Stimulated activated CD4-positive, alpha-beta T cell treated with anti-CD3 and anti-CD28 coated beads, Interleukin-1b, Interleukin-23, amount 100 ng/mL, for 24 hours (primary cell): Measurements from ENCODE around the gene BSND.

Experiments used
- DNase-seq, 4 experiments: peaks; one replicate each; pipeline ENCODE4 v3.0.0-alpha.2; 2020; ENCODE audit warnings: low read depth in 4 of 4, low spot score in 1 of 4

BSND gene

GRCh38 chr1:55045430-55045829 lies 46.7 kb downstream of the BSND start:
- DNase-seq, result no peak

GRCh38 chr1:55046871-55047270 lies 48.1 kb downstream of the BSND start:
- no peak for DNase-seq

- DNase-seq, result no peak
Measured at GRCh38 chr1:55047611-55048010, 48.9 kb downstream of the BSND start.

- no peak for DNase-seq
Measured at GRCh38 chr1:55048453-55049270, 49.9 kb downstream of the BSND start.

- no peak for DNase-seq
Measured at GRCh38 chr1:55049271-55049913, 50.7 kb downstream of the BSND start.

- no peak for DNase-seq
Measured at GRCh38 chr1:55049914-55050278, 51.2 kb downstream of the BSND start.

- DNase-seq, result no peak
Measured at GRCh38 chr1:55050283-55050682, 51.5 kb downstream of the BSND start.

GRCh38 chr1:55051169-55051568 lies 52.4 kb downstream of the BSND start:
- no peak for DNase-seq

- no peak for DNase-seq
Measured at GRCh38 chr1:55051621-55052020, 52.9 kb downstream of the BSND start.

GRCh38 chr1:55052221-55053142 lies 53.7 kb downstream of the BSND start:
- DNase-seq, result no peak

GRCh38 chr1:55053265-55053954 lies 54.7 kb downstream of the BSND start:
- DNase-seq, result no peak

GRCh38 chr1:55054396-55054795 lies 55.7 kb downstream of the BSND start:
- DNase-seq, result no peak

GRCh38 chr1:55055084-55055882 lies 56.5 kb downstream of the BSND start:
- DNase-seq, result no peak

GRCh38 chr1:55055951-55056631 lies 57.4 kb downstream of the BSND start:
- no peak for DNase-seq

- DNase-seq, result no peak
Measured at GRCh38 chr1:55056632-55056992, 57.9 kb downstream of the BSND start.

GRCh38 chr1:55057270-55057955 lies 58.7 kb downstream of the BSND start:
- no peak for DNase-seq

GRCh38 chr1:55057956-55058298 lies 59.2 kb downstream of the BSND start:
- DNase-seq, result no peak

GRCh38 chr1:55059302-55060132 lies 60.8 kb downstream of the BSND start:
- DNase-seq, result no peak
